GM12875 (cell line): Measurements from ENCODE around the gene DRAM2.

ENCODE experiments used
- H3K4me3 ChIP-seq: one replicate; pipeline ENCODE4 v1.5.1; 2011; ENCODE audit warnings: low read depth, low read length, control low read depth
- CTCF ChIP-seq: IDR thresholded peaks from 2 replicates; pipeline ENCODE4 v1.5.1; 2011; ENCODE audit warnings: low read depth, mild to moderate bottlenecking, control low read depth, inconsistent platforms, low read length, moderate library complexity, borderline replicate concordance; ENCODE audit not compliant: insufficient read depth

The DRAM2 gene

GRCh38 chr1:111154021-111154999, 14.4 kb upstream of the DRAM2 start:
- TF ChIP-seq CTCF, result no peak

GRCh38 chr1:111151838-111152237, 11.9 kb upstream of the DRAM2 start:
- no peak overlapping the region for H3K4me3 ChIP-seq
- TF ChIP-seq CTCF, result no peak

More at GRCh38 chr1:111154021-111154999, 14.4 kb upstream of the DRAM2 start:
- H3K4me3 ChIP-seq, result no peak overlapping the region

GRCh38 chr1:111148376-111148881, 8.5 kb upstream of the DRAM2 start:
- H3K4me3 ChIP-seq, result no peak overlapping the region
- no peak for TF ChIP-seq CTCF

GRCh38 chr1:111147948-111148347, 8.1 kb upstream of the DRAM2 start:
- H3K4me3 ChIP-seq, result no peak overlapping the region
- no peak for TF ChIP-seq CTCF

DNA sequence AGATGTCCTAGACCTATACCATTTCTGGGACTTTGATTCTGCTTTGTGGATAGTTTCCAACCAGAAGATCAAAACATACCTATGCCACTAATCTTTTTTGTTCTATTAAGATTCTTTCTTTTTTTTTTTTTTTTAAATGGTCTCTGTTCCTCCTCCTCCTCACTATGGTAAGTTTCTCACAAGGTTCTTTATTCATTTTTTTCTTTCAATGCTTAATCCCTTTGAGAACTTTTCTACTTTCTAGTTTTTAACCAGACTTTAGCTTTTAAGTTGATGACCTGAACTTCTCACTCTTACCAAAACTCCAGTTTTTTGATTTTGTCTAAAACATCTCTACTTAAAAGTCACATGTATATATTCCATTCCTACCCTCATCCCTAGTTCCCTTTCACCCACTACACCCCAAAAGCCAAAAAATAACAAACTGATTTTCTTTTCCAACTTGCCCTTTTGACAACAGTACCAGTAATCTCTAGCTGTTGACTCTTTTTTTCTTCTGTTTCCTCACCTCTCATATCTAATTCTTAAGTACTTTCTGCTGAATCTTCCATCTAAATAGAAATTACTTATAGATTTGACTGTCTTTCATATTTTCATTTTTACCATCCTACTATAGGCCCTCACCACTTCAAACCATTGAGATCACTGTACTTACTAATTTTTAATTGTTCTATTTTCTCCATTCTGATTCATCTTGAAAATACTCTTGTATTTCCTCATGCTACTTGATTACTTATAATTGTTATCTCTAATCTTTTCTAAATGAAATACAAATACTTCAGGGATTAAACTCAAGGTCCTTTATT, 6.3 kb upstream of the DRAM2 start:
- no peak for TF ChIP-seq CTCF
- H3K4me3 ChIP-seq, result no peak overlapping the region

DNA sequence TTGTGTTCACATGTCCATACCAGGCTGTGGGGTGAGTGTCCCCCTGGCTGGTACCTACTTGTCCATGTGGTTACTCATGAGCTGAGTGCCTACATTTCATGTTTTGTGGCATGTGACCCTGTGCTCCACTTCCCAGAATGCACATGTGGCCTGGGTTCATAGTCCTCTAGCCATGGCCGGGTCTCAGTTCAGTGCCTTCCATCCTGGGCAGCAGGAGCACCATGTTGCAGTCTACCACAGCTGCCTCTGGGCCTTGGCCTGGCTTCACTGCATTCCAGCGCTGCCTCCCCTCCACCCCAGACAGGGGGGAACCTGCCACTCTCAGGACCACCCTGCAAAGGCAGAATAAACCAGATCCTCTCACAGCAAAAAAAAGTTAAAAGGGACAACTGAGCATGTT, 5.6 kb upstream of the DRAM2 start:
- H3K4me3 ChIP-seq, result no peak overlapping the region
- TF ChIP-seq CTCF, result no peak
